ENCODE results near the gene ANKS6.

Gene ANKS6

GRCh38 chr9:98771209-98771874, 25.0 kb downstream of the ANKS6 start:
- DNase-seq, result no peak

DNA sequence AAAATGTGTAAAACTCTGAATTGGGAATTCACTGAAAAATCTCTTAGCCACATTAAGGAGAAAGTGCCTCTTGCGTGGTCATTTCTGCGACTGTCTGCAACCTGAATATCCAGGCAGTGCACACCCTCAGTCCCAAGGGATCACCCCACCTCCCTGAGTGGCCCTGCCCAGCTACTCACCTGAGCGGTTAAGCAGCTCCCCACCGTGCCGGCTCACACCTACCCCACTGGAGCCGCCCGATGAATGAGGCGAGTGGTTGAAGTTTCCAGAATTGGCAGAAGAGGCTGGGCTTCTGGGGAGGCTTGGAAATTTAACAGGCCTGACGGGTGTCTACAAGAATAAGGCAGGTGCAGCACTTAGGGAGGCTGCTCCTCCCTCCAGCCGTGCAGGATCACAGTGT, 25.6 kb downstream of the ANKS6 start:
- no peak for DNase-seq

DNA sequence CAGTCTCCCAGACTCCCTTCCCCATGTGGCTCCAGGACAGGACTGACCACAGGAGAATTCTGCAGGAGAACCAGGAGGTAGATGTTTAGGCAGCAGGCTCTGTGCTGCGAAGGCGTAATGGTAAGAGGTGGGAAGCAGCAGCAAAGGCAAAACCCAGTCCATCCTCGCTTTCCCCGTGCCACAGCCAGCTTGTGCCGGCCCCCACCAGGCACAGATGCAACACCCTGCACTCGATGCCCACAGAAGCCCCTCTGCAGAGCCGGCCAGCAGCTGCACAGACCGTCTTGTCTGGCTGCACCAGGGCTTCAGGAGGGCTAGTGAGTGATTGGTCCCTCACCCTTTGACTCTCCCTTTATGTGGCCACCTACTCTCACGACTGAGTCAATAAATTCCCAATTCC, 28.0 kb downstream of the ANKS6 start:
- no peak for DNase-seq

DNA sequence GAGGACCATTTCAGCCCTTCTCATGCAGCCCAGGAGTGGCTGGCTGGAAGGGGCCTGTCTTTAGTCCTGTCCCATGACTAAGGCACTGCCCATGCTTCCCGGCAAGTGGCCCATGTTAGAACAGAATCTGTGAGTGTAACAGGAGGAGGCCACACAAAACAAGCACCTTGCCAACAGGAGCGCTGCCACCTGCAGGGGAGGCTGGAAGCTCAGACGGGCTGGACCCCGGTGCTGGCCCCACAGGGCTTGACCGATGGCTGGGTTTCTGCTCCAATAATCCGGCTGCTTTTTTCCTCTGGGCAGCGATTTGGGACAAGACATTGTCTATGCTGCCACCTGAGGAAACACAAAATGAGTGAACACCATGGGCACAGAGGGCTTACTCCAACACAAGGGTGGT, 28.4 kb downstream of the ANKS6 start:
- DNase-seq, result no peak

- no peak for DNase-seq
Measured at GRCh38 chr9:98767196-98767595, 29.2 kb downstream of the ANKS6 start.

DNA sequence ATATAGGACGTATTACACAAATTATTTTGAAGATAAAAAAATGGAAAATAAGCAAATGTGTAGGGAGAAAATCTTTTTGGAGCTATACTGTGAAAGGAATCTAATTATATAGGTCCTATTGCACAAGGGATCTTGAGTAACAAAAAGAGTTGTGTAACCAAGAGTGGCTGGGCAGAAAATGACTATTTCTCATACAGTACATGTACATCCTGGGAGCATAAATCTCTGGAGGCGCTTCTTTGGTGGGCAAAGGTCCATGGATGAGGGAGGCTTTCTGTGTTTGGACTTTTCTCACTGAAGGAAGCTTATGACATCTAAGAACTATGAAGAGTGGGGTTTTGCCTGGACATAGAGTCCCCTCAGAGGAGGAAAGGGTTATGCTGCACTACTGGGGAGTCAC, 29.8 kb downstream of the ANKS6 start:
- DNase-seq, result no peak

DNA sequence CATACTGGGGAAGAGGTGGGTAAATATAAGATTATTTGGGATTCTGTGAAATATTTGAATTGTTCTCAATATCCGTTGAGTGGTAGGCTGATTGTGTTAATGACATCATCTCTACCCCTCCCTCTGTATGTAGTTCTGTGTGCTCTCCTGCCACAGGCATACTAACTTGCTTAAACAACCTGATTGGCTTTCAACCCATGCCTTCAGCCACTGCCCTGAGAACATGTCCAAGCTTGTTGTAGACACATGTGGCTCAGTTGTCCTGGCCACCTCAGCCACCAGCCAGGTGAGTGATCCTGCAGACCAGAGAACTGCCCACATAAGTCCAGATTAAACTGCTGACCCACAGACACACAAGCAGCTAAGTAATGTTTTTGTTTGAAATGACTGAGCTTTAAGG, 31.1 kb downstream of the ANKS6 start:
- DNase-seq, result no peak

- DNase-seq, result no peak
Measured at GRCh38 chr9:98763986-98764745, 32.2 kb downstream of the ANKS6 start.

GRCh38 chr9:98760231-98760630, 36.1 kb downstream of the ANKS6 start:
- DNase-seq, result no peak

DNA sequence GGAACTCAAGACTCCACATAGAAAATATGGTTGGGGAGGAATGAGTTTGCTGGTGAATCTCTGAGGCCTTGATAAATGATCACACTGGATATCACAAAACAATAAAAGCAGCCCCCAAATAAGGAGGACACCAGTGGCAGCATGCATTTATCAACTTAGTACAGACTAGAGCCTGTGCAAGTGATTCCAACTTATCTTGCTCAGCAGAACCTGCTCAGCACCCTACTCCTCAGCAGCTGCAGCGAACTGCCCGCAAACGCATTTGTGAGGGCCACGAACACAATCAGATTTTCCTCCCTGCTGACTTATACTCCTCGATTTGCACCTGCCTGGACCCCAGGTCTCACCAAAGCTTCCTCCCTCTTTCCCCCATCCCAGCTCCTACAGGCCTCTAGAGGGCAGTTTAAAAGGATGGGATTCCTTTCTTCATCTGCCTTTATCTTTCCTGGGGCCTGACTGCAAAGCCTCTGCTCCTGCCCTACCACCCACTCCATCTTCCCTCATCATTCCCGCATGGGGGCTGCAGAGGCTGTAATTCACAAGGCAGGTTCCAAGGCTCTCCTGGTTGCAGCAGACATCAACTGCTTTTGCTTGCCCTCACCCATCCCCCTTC, 41.2 kb downstream of the ANKS6 start:
- no peak for DNase-seq

DNA sequence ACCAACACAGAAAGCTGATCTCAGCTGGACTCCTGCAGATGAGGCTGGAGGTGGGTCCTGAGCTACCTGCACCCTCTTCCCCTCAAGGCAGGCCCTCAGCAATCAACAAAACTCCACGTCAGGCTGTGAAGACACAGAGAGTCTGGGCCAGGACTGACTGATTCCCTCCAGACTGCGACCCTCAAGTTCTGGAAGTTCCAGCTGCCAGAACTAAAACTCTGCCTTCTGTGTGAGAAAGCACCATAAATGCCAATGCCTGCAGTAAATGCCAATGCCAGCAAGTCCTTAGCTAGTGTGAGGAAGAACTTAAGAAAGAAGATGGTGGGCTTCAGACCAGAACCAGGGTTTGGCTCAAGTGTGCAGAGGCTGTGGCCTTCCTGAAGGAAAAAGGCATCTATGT, 45.1 kb downstream of the ANKS6 start:
- DNase-seq, result no peak

DNA sequence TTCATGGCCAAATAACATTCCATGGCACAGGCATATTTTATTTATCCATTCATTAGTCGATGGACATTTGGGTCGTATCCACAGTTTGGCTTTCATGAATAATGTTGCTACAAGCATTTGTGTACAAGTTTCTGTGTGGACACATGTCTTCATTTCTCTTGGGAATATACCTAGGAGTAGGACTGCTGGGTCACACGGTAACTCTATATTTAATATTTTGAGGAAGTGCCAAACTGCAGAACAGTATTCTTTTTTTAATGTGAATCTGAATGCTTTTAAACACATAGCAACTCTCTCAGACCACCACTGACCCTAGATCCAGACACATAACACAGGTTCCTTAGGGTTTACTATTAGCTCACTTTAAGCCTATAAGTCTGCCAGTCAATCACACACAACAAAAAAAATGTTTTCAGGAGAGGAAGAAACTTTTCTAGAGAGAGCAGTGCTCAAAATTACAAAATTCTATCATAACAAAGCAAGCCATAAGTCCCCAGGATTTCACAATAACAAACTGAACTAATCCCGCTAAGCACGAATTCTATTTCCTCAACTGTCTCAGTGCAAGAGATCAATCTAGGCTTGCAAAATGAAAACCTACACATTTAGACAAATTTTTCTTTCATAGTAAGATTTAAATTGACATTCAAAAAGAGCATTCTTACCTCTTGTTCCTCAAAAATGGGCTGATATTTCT, 45.8 kb downstream of the ANKS6 start:
- DNase-seq, result peak; percentile 24 to 38

DNA sequence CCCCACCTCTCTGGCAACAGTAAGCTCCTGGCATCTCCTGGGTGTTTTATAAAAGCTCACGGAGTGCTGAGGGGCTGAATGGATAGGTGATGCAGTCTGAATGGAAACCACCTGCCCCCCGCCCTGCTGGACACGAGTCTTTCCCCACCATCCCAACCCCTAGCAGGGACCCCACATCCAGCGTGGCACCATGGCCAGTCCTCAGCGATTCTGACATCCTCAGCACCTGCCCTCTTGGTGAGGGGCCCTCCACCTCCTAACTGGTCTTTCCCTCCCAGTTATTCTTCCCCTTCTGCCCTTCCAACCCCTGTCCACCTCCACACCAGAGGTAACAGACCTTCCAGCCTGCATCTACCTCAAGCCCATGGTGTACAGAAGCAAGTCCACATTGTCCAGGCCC, 48.9 kb downstream of the ANKS6 start:
- DNase-seq, result no peak

DNA sequence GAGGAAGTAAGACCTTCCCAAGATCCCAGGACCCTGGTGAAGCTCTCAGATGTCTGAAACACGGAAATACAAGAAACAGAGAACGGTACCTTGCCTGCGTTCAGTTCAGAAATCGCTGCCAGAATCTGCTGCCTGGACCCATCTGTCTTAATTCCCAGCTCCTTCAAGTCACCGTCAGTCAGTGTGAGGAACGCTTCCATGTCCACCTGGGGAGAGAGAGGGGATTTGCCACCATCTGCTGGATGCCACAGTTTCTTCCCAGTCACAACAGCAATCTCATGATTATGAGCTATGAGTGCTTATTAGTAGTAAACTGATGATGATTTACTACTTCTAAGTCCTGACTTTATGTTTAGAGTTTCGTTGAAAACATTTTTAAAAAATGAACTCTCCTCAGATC, 50.9 kb downstream of the ANKS6 start:
- no peak for DNase-seq

DNA sequence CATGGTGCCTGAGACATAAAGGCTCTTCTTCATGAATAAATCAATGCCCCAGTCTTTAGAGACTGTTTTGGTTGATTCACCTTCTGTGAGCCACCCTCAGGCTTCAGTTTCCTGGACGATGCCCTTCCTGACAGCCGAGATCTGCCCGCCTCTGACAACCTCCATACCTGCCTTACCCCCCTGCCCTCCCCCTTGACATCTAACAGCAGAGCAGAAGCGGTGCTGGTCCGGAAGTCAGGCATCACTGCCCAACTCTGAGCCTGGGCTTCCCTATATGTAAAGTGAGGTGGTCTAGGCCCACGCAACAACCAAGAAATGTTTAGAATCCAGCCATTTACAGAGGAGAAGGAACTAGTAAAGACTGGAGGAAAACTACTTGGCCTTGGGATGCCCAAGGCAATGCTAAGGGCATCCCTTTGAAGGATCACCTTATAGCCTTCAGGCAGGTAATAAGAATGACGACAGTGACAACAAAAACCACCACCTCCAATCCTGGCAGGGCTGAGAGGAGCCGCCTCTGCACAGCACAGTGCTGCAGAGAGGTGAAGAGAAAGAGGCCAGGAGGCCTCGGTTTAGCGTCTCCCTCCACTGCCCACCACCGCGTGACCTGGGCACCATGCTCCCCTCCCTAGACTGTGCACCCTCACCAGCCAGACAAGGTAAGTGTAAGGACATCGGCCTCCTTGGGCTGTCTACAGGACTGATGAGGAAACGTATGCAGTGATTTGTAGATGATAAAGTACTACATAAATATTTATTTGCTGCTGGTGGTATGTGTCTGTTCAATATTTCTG, 52.3 kb downstream of the ANKS6 start:
- no peak for DNase-seq

DNA sequence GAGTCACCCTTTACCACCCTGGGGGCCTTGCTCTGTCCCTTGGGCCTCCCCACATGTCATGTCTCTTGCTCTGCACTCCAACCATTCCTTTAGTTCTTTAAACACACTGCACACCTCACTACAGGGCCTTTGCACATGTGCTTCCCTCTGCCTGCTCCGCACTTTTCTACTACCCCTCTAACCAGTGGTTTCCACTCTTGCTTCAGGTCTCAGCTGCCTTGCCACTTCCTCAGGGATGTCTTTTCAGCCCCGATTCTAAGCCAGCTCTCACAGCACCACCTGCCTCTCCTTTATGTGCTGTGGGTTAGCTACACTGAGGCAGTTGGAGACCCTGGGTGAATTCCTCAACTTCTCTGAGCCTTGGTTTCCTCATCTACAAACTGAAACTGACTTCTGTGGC, 53.0 kb downstream of the ANKS6 start:
- DNase-seq, result no peak

DNA sequence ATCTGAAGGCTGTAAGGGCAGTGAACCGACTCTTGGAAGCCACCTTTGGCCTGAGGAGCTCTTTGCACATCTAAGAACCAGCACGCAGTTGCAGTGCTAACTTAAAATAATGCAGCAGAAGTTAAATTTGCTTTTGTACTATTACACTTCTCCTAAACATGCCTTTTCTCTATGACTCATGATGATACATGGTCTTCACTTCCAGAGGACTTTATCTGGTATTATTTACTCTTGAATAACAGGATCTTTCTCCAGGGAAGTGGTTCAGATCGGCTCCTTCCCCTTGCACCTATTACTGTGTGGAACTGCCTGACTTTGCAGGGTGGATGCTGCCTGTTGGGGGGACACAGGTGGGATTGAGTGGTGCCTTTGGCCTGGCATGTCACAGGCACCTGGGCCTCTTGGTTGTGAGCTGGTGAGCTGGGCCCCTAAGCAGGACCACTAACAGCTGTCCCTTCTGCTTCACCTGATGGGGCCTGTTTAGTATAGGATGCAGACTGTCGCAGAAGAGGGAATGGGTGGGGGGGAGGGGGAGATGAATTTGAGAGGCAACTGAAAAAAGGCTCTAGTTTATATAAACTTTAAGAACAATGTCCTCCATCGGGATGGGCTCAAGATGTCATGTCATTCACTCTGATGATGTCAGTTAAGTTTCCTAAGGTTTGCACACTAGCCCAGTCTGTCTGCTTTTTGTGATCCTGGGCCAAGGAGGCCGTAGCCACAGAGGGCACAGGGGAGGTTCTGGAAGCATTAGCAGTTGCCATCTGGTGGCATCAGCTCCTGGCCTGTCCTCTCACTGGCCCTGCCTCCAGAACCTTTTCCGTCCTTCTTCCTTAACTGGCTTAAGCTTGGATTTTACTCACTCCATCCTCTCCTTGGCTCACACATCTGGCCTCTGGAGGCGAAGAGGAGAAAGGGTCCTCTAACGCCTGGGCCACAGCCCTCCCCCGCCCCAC, 53.8 kb downstream of the ANKS6 start:
- DNase-seq, result no peak

GRCh38 chr9:98740226-98740881, 56.0 kb downstream of the ANKS6 start:
- DNase-seq, result no peak

DNA sequence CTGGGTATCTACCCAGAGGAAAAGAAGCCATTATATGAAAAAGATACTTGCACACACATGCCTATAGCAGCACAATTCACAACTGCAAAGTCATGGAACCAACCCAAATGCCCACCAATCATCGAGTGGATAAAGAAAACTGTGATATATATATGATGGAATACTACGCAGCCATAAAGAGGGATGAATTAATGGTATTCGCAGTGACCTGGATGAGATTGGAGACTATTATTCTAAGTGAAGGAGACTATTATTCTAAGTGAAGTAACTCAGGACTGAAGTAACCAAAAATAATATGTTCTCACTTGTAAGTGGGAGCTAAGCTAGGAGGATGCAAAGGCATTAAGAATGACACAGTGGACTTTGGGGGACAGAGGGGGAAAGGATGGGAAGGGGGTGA, 57.6 kb downstream of the ANKS6 start:
- no peak for DNase-seq

GRCh38 chr9:98736226-98736625, 60.1 kb downstream of the ANKS6 start:
- DNase-seq, result no peak

- DNase-seq, result no peak
Measured at GRCh38 chr9:98732801-98733200, 63.6 kb downstream of the ANKS6 start.

Data from Kasumi-1 (cell line).